ENCODE data around the gene TMEFF2.
A peak's percentile ranks its signal among the peaks of the same experiment; 100 is the strongest.

The TMEFF2 gene

GRCh38 chr2:192184349-192184748 lies 10.4 kb downstream of the TMEFF2 start:
- H3K4me3 ChIP-seq (ENCODE audit: low read length): no peak overlapping the region
- no peaks in the 10 kb centered on the region for H3K27me3 ChIP-seq (ENCODE audit: control insufficient read depth, insufficient read depth, low read length)
- no peaks in the 10 kb centered on the region for H3K4me1 ChIP-seq (ENCODE audit: control insufficient read depth, insufficient read depth, low read length)
- no peaks in the 10 kb centered on the region for H3K36me3 ChIP-seq (ENCODE audit: control insufficient read depth, insufficient read depth, low read length)
- H3K9me3 ChIP-seq (ENCODE audit: control insufficient read depth, insufficient read depth, low read length): no peaks in the 10 kb centered on the region
- no CpG with 5 or more reads among the region's 2 CpGs for WGBS (ENCODE audit: insufficient coverage, insufficient read length)
- H3K27ac ChIP-seq (ENCODE audit: low read length): no peak overlapping the region
- DNase-seq (ENCODE audit: low read depth, low spot score): no peak

- no peaks in the 10 kb centered on the region for H3K4me1 ChIP-seq (ENCODE audit: control insufficient read depth, insufficient read depth, low read length)
- no peak for DNase-seq (ENCODE audit: low read depth, low spot score)
- no peak overlapping the region for H3K27ac ChIP-seq (ENCODE audit: low read length)
- H3K4me3 ChIP-seq (ENCODE audit: low read length): no peak overlapping the region
- H3K36me3 ChIP-seq (ENCODE audit: control insufficient read depth, insufficient read depth, low read length): no peaks in the 10 kb centered on the region
- no peaks in the 10 kb centered on the region for H3K9me3 ChIP-seq (ENCODE audit: control insufficient read depth, insufficient read depth, low read length)
- whole genome bisulfite sequencing (ENCODE audit: insufficient coverage, insufficient read length): no CpG with 5 or more reads among the region's 1 CpG
- H3K27me3 ChIP-seq (ENCODE audit: control insufficient read depth, insufficient read depth, low read length): no peaks in the 10 kb centered on the region
Measured at GRCh38 chr2:192183296-192183695, 11.4 kb downstream of the TMEFF2 start.

- H3K4me1 ChIP-seq (ENCODE audit: control insufficient read depth, insufficient read depth, low read length): no peaks in the 10 kb centered on the region
- no peak overlapping the region for H3K27ac ChIP-seq (ENCODE audit: low read length)
- no peaks in the 10 kb centered on the region for H3K36me3 ChIP-seq (ENCODE audit: control insufficient read depth, insufficient read depth, low read length)
- no peak overlapping the region for H3K4me3 ChIP-seq (ENCODE audit: low read length)
- H3K9me3 ChIP-seq (ENCODE audit: control insufficient read depth, insufficient read depth, low read length): no peaks in the 10 kb centered on the region
- DNase-seq (ENCODE audit: low read depth, low spot score): no peak
- H3K27me3 ChIP-seq (ENCODE audit: control insufficient read depth, insufficient read depth, low read length): no peaks in the 10 kb centered on the region
- no CpG with 5 or more reads among the region's 2 CpGs for WGBS (ENCODE audit: insufficient coverage, insufficient read length)
Measured at GRCh38 chr2:192166946-192167345, 27.8 kb downstream of the TMEFF2 start.

- H3K27ac ChIP-seq (ENCODE audit: low read length): no peak overlapping the region
- no peaks in the 10 kb centered on the region for H3K36me3 ChIP-seq (ENCODE audit: control insufficient read depth, insufficient read depth, low read length)
- no peaks in the 10 kb centered on the region for H3K27me3 ChIP-seq (ENCODE audit: control insufficient read depth, insufficient read depth, low read length)
- WGBS (ENCODE audit: insufficient coverage, insufficient read length): no CpG with 5 or more reads among the region's 4 CpGs
- DNase-seq (ENCODE audit: low read depth, low spot score): no peak
- H3K4me1 ChIP-seq (ENCODE audit: control insufficient read depth, insufficient read depth, low read length): no peaks in the 10 kb centered on the region
- H3K4me3 ChIP-seq (ENCODE audit: low read length): no peak overlapping the region
- H3K9me3 ChIP-seq (ENCODE audit: control insufficient read depth, insufficient read depth, low read length): no peaks in the 10 kb centered on the region
Measured at GRCh38 chr2:192165842-192166241, 28.9 kb downstream of the TMEFF2 start.

- no CpG with 5 or more reads among the region's 4 CpGs for WGBS (ENCODE audit: insufficient coverage, insufficient read length)
- Histone ChIP-seq H3K36me3 (ENCODE audit: control insufficient read depth, insufficient read depth, low read length) (no peaks in the 10 kb centered on the region), H3K4me1 (ENCODE audit: control insufficient read depth, insufficient read depth, low read length) (no peaks in the 10 kb centered on the region), H3K4me3 (ENCODE audit: low read length) (no peak overlapping the region), H3K9me3 (ENCODE audit: control insufficient read depth, insufficient read depth, low read length) (no peaks in the 10 kb centered on the region), H3K27me3 (ENCODE audit: control insufficient read depth, insufficient read depth, low read length) (no peaks in the 10 kb centered on the region), H3K27ac (ENCODE audit: low read length) (no peak overlapping the region)
- peak; percentile 13 for DNase-seq (ENCODE audit: low read depth, low spot score)
Measured at GRCh38 chr2:192162392-192163042, 32.2 kb downstream of the TMEFF2 start.

GRCh38 chr2:192161656-192162290 lies 33.0 kb downstream of the TMEFF2 start:
- no peak for DNase-seq (ENCODE audit: low read depth, low spot score)
- Histone ChIP-seq H3K9me3 (ENCODE audit: control insufficient read depth, insufficient read depth, low read length) (no peaks in the 10 kb centered on the region), H3K4me1 (ENCODE audit: control insufficient read depth, insufficient read depth, low read length) (no peaks in the 10 kb centered on the region), H3K27me3 (ENCODE audit: control insufficient read depth, insufficient read depth, low read length) (no peaks in the 10 kb centered on the region), H3K4me3 (ENCODE audit: low read length) (no peak overlapping the region), H3K36me3 (ENCODE audit: control insufficient read depth, insufficient read depth, low read length) (no peaks in the 10 kb centered on the region), H3K27ac (ENCODE audit: low read length) (no peak overlapping the region)
- WGBS (ENCODE audit: insufficient coverage, insufficient read length): no CpG with 5 or more reads among the region's 2 CpGs

- H3K36me3 ChIP-seq (ENCODE audit: control insufficient read depth, insufficient read depth, low read length): no peaks in the 10 kb centered on the region
- no peaks in the 10 kb centered on the region for H3K27me3 ChIP-seq (ENCODE audit: control insufficient read depth, insufficient read depth, low read length)
- no peak overlapping the region for H3K4me3 ChIP-seq (ENCODE audit: low read length)
- no peaks in the 10 kb centered on the region for H3K4me1 ChIP-seq (ENCODE audit: control insufficient read depth, insufficient read depth, low read length)
- H3K9me3 ChIP-seq (ENCODE audit: control insufficient read depth, insufficient read depth, low read length): no peaks in the 10 kb centered on the region
- no CpG with 5 or more reads among the region's 1 CpG for WGBS (ENCODE audit: insufficient coverage, insufficient read length)
- no peak for DNase-seq (ENCODE audit: low read depth, low spot score)
- H3K27ac ChIP-seq (ENCODE audit: low read length): no peak overlapping the region
Measured at GRCh38 chr2:192159736-192160135, 35.0 kb downstream of the TMEFF2 start.

- Histone ChIP-seq H3K4me1 (ENCODE audit: control insufficient read depth, insufficient read depth, low read length) (no peaks in the 10 kb centered on the region), H3K36me3 (ENCODE audit: control insufficient read depth, insufficient read depth, low read length) (no peaks in the 10 kb centered on the region), H3K9me3 (ENCODE audit: control insufficient read depth, insufficient read depth, low read length) (no peaks in the 10 kb centered on the region), H3K4me3 (ENCODE audit: low read length) (no peak overlapping the region), H3K27me3 (ENCODE audit: control insufficient read depth, insufficient read depth, low read length) (no peaks in the 10 kb centered on the region), H3K27ac (ENCODE audit: low read length) (no peak overlapping the region)
- WGBS (ENCODE audit: insufficient coverage, insufficient read length): no CpG with 5 or more reads among the region's 2 CpGs
- DNase-seq (ENCODE audit: low read depth, low spot score): no peak
Measured at GRCh38 chr2:192159208-192159607, 35.5 kb downstream of the TMEFF2 start.

- H3K27me3 ChIP-seq (ENCODE audit: control insufficient read depth, insufficient read depth, low read length): no peaks in the 10 kb centered on the region
- no peaks in the 10 kb centered on the region for H3K9me3 ChIP-seq (ENCODE audit: control insufficient read depth, insufficient read depth, low read length)
- no peak overlapping the region for H3K27ac ChIP-seq (ENCODE audit: low read length)
- no peaks in the 10 kb centered on the region for H3K4me1 ChIP-seq (ENCODE audit: control insufficient read depth, insufficient read depth, low read length)
- no CpG with 5 or more reads among the region's 4 CpGs for WGBS (ENCODE audit: insufficient coverage, insufficient read length)
- no peak overlapping the region for H3K4me3 ChIP-seq (ENCODE audit: low read length)
- no peak for DNase-seq (ENCODE audit: low read depth, low spot score)
- no peaks in the 10 kb centered on the region for H3K36me3 ChIP-seq (ENCODE audit: control insufficient read depth, insufficient read depth, low read length)
Measured at GRCh38 chr2:192157776-192158175, 37.0 kb downstream of the TMEFF2 start.

- no peak for DNase-seq (ENCODE audit: low read depth, low spot score)
- Histone ChIP-seq H3K4me3 (ENCODE audit: low read length) (no peak overlapping the region), H3K4me1 (ENCODE audit: control insufficient read depth, insufficient read depth, low read length) (no peaks in the 10 kb centered on the region), H3K36me3 (ENCODE audit: control insufficient read depth, insufficient read depth, low read length) (no peaks in the 10 kb centered on the region), H3K27me3 (ENCODE audit: control insufficient read depth, insufficient read depth, low read length) (no peaks in the 10 kb centered on the region), H3K9me3 (ENCODE audit: control insufficient read depth, insufficient read depth, low read length) (no peaks in the 10 kb centered on the region), H3K27ac (ENCODE audit: low read length) (no peak overlapping the region)
- no CpG with 5 or more reads among the region's 1 CpG for WGBS (ENCODE audit: insufficient coverage, insufficient read length)
Measured at GRCh38 chr2:192155511-192156118, 39.1 kb downstream of the TMEFF2 start.

Data from iPS DF 6.9 (cell line).